ENCODE results near the gene ELAC2.
A peak's percentile ranks its signal among the peaks of the same experiment; 100 is the strongest.

The ELAC2 gene, protein sequence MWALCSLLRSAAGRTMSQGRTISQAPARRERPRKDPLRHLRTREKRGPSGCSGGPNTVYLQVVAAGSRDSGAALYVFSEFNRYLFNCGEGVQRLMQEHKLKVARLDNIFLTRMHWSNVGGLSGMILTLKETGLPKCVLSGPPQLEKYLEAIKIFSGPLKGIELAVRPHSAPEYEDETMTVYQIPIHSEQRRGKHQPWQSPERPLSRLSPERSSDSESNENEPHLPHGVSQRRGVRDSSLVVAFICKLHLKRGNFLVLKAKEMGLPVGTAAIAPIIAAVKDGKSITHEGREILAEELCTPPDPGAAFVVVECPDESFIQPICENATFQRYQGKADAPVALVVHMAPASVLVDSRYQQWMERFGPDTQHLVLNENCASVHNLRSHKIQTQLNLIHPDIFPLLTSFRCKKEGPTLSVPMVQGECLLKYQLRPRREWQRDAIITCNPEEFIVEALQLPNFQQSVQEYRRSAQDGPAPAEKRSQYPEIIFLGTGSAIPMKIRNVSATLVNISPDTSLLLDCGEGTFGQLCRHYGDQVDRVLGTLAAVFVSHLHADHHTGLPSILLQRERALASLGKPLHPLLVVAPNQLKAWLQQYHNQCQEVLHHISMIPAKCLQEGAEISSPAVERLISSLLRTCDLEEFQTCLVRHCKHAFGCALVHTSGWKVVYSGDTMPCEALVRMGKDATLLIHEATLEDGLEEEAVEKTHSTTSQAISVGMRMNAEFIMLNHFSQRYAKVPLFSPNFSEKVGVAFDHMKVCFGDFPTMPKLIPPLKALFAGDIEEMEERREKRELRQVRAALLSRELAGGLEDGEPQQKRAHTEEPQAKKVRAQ

DNA sequence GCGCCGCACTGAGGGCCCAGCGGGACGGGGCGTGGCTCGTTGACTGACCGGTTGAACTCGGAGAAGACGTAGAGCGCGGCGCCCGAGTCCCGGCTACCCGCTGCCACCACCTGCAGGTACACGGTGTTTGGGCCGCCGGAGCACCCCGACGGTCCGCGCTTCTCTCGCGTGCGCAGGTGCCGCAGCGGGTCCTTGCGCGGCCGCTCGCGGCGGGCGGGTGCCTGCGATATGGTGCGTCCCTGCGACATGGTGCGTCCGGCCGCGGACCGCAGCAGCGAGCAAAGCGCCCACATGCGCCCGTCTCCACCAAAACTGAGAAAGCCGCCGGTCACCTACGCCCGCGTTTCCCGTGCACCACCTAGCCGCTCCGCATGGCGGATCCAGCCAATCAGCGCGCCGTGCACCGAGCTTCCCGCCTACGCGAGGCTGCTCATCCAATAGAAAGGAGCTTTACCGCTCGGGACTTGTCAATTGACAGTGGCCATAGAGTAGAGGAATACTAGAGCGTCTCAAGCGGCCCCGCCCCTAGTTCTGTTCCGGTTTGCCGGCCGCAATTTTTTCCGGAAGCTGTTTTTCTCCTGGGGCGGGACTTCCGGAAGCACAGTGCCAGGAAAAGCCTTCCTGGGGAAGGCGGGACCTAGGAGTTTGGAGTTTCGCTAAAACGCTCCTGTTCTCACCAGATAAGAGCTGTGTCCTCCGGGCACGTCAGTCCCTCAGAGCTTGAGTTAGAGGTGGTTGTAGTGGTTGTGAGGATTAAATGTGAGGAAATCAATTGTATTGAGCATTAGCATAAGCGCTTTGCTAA lies at the start of gene ELAC2:
TSS of gene ELAC2 (minus strand) at position 373 of the 805 bp plus-strand sequence. CDS start at position 293, 80 bp downstream.
- peak; percentile 99 for DNase-seq (ENCODE audit: low spot score)

DNA sequence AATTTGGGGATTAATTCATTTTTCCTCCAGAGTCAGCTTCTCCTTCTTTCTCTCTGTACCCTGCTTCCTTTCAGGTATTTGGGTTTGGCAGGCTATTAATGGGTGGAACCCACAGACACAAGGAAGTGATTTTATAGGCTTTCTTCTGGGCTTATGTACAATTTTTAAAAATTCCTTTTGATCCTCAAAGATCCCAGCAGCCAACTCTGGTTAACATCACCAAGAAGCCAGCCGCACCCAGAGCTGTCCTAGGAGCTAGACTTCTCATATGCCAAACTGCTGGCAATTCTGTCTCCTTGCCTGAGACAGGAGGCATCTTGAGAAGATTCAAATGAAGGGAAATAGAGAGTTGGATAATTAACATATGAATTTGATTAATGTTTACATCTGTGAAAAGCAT lies 47.2 kb upstream of the ELAC2 start:
- DNase-seq (ENCODE audit: low spot score), result no peak

DNA sequence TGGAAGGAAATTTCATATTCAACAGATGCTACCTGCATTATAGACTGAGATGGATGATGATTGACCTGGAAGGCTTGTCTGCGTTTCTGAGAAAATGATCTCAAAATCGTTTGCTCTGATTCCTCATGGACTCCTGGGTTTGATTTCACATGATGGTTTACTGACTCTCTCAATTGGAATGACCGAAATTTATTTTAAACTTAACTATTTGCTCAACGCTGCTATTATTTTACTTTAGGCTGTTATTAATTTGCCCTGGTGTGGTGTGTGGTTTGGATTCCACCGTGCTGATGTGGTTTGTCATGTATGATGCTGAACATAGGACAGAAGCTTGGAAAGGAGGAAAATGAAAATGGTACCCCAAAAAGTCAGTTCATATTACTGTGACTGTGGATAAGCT lies 37.3 kb upstream of the ELAC2 start:
- DNase-seq (ENCODE audit: low spot score), result no peak

DNA sequence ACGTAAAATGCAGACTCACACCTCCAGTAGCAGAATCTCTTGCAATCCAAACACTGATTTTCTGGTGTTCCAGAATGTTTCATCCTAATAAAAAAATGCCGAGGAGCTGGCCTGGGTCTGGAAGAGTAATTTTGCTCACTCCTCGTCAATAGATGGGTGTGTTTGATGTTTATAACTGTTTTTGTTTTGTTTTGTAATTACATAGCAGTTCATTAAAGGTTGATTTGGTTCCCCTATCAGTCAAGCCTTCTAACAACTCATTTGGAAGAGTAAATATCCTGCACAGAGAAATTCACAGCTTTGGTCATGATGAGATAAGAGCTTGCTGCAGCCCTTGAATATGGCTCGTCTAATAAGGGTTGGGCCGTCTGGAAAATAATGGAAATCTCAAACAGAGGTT lies 36.8 kb upstream of the ELAC2 start:
- DNase-seq (ENCODE audit: low spot score), result no peak

DNA sequence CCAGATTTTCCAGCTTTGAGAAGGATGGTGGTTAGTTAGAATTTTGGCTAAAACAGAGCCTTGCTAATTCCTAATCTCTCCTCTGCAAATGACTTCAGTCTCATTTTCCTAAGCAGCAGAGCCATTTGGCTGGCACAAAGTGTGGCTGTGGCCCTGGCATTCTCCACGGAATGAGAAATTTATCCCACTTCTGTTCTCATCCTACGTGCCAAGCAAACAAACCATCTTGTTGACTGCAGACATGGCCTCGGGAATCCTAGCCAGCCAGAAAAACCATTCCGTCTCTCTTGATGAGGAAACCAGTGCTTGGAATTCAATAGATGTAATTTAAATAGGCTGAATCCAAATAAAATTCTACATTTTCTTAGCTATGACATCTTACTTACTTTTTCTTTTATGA lies 34.1 kb upstream of the ELAC2 start:
- DNase-seq (ENCODE audit: low spot score), result no peak

DNA sequence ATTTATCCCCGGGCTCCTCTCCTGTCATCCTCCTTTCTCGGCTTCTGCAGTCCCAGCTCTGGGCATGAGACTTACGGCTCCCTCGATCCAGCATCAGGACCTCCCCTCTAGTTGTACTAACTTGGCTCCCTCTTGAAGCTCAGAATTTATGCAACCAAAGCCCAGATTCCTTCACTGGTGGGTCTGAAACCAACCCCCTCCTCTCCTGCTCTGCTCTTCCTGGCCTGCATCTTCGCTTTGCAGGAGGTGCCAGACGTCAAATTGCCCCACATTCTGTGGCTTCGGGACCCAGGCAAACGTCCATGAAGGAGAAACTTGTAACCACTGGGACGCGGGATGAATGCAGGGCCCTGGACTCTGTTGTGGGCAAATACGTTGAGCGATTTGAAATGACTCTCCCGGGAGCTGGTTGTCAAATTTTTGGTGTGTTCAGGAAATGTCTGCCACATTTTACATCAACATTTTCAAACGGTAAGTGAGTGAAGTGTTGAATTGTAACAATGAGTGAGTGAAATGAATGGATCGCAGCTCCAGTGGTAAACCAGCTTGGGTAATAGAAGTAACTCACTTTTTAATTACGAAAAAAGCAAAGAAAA lies 29.3 kb upstream of the ELAC2 start:
- no peak for DNase-seq (ENCODE audit: low spot score)

DNA sequence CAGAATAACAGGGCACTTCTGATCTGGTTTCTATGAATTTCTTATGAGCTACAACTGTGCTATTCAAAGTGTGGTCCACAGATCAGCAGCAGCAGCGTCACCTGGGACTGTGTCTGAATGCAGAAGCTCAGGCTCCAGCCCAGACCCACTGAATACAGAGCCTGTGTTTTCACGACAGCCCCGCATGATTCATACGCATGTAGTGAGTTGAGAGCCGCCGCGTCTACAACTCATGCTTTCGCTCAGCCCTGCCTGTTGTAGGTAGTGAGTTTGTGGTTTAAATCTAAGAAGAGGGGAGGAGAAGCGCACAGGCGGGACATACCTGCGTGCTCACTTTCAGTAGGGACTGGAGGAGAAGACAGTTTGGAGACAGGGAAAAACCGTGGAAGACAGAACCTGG lies 28.5 kb upstream of the ELAC2 start:
- no peak for DNase-seq (ENCODE audit: low spot score)

DNA sequence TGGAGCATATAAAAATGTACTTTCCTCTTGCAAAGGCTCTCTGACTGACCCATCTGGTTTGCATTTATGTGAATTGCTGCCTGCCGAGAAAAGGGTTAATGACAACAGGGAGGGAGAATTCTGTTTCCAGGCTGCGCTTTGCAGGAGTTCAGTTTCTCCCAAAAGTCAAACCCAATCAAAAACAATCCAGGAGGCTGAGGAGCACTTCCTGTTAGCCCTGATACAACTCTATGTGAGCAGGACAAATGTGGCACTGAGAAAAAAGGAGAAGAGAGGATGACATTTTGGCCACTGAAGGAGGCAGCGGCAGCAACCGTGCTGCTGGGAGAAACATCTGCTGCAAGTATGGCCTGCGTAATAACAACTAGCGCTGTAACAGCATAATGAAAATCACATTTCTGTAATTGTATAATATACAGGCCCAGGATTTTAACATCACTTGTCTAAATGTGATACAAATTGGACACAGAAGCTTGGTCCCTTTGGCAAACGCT lies 26.8 kb upstream of the ELAC2 start:
- no peak for DNase-seq (ENCODE audit: low spot score)

DNA sequence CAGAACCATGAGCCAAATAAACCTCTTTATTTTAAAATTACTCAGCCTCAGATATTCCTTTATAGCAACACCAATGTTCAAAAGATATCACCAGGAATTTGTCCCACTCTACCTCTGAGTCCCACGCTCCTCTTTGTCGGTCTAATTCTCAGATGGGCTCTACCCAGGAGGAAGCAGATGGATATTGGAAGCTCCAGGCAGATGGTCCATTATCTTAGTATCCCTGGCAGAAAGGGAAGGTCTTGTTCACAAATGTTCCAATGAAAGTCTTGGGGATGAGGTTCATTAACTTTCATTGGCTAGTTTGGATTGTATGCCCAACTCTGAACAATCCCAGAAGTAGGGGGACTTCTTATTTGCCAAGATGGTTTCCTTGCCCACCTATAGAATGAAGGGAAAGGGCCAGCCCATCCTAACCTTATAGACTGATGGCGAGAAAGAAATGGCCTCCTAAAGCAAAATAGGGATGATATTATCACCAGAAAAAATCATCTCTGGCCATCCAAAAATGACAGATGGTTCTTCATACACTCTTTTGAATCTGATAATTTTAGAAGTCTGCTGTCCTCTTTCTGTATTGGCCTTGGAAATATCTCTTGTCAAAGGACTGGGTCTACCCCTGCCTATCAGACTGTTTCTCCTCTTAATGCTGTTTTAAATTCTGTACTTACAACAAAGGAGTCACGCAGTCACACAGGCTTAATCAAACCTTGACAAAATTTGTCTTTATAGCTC lies 21.3 kb upstream of the ELAC2 start:
- DNase-seq (ENCODE audit: low spot score), result no peak

DNA sequence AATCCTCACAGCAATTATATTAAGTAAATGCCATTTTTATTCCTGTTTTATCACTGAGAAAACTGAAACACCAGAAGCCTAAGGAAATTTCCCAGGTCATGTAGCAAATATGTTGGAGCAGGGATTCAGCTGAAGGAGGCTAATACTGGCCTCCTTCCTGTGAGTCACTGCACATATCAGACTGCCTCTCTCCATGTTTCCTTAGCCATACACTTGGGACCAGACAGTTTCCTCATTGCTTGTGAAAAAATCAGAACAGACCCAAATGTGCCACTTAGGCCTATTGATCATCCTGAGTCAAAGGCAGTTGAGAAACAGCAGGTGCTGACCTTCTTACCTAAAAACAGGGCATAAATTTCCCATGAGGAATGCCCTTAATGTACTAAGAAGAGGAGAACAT lies 18.9 kb upstream of the ELAC2 start:
- no peak for DNase-seq (ENCODE audit: low spot score)

DNA sequence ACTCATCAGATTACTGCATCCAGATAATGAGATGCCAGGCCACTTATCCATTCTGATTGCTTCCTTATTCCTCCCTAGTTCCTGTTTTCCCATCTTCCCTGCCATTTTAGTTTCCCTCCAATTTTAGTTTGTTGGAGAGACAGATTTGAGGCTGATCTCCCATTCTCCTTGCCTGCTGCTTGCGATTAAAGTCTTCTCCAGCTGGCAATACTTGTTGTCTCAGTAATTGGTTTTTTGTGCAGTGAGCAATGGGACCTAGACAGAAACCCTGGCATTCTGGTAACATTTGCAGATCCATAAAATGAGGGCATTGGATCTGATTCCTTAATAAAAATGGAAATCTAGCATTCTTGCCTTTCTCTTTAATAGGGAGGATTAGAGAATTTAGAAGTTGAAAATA lies 17.6 kb upstream of the ELAC2 start:
- DNase-seq (ENCODE audit: low spot score), result no peak

DNA sequence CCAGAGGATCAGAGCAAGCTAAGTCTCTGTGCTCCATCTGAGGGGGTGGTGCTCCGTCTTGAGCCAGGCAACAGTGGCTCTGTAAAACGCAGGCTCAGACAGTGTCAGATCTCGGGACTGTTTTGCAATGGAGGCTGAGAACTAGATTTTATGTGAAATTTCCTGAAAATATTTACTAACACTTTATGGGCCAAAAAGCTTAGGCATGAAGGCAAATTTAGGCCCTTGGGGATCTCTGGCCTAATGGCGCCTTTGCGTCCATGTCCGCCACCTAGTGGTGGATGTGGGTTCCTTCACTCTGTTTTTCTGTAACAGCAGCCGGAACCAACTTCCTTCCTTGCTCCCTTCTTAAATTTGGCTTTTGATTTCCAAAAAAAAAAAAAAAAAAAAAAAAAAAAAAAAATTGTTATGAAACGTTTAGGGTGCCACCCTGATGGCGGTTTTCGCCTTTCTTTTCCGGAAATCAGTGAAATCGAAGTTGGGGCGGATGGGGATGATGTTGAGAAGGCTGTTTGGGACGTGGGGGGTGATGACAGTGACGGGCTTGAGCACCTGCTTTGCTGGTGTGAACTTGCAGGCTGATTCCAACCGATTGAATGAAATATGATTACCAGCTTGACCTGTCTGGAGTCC lies 14.0 kb upstream of the ELAC2 start:
- peak; percentile 72 for DNase-seq (ENCODE audit: low spot score)

DNA sequence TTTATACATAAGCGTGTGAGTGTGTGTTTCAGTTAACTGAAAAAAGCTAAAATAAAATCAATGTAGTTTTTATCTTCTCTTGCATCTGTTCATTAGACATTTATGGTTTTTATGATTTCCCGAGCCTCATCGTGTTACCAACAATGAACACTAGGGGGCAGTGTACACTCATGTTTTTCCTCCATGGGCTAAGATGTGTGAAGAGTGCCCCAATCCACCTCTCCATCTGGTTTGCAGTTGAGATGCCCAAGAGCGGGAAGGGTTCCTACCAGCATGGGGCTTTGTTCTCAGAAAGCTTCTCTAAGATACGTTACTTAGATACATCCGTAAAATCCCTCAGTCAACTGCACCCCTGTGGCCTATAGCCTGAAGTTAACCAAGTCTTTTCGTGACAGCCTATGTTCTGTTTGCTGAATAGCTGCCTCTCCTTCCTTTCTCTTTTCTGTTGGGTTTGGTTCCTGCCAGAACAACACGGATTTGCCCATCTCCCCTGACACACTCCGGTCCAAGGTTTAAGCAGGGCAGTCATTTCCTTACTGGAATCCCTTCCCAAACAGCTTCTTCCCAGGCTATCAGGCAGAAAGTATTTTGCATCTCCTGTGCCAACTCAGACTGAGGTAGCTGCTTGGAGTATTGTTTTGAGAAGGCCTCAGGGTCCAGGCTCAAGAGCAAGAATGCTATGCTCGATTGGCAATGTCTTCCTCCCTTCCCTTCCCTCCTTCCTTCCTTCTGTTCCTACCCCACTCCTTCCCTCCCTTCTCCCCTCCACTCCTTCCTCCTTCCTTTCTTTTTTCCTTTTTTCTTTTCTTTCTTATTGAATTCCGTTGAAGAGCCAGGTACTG lies 12.9 kb upstream of the ELAC2 start:
- DNase-seq (ENCODE audit: low spot score), result peak; percentile 53

DNA sequence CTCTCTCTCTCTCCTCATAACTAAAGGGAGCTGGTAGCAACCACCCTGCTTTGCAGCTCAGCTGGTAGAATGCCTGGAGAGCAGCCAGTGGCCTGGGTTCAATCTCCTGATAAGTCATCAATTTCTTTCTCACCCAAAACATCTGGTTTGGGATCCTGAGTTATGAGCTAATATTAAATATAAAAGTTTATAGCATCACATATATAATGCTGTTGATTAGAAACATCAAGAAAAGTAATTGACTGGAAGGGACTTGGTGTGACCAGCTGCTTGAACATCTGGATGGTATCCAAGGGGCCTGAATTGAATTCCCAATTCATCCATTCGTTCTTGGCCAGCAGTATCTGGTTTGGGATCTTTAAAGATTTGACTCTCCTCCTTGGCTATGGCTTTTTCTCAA lies 12.2 kb upstream of the ELAC2 start:
- DNase-seq (ENCODE audit: low spot score), result no peak

DNA sequence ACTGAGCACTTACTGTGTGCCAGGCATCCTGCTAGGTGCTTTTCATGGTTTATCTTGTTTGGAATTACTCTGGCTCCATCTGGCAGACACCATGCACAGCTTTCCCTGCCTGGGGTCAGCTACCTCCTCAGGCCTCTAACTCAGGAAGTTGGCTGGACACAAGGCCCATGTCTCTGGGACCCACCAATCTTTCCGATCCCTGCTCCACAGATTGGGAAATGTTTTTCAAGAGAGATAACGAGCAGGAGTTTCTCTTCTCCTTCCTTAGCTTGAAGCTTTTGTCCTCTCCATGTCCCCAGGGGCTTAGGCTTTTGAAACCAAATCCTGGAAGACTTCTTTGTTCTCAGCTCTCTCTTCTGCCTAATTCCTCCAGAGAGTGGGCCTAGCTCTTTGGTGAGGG lies 11.5 kb upstream of the ELAC2 start:
- DNase-seq (ENCODE audit: low spot score), result no peak

DNA sequence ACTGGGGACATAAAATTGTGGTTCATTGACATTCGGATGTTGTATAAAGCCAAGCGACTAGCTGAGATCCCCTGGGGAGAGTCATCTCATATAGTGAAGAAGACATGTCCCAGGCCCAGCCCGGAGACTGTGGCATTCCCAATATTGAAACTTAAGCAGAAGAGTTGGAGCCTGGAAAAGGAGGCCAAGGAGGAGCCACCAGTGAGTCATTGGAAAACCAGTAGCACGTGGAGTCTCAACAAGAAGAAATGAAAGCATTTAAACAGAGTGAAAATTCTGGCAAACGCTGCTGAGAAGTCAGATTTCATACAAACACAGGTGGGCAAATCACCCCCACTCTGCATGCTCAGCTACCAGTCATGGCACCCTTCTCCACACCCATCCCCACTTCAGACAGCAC lies 9.4 kb upstream of the ELAC2 start:
- no peak for DNase-seq (ENCODE audit: low spot score)

DNA sequence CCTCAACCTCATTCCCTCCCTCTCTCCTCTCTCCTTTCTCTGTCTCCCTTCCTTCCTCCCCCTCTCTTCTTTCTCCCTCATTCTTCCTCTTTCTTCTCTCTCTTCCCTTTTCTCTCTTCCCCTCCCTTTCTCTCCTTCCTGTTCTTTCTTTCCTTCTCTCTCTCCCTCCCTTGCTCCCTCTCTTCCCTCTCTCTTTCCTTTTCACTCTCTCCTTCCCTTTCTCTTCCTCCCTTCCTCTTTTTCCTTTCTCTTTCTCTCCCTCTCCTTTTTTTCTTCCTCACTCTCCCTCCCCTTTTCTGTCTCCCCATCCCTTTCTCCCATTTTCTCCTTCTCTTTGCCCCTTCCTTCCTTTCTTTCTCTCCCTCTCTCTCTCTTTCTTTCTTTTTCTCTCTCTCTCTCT lies 7.9 kb upstream of the ELAC2 start:
- DNase-seq (ENCODE audit: low spot score), result no peak

DNA sequence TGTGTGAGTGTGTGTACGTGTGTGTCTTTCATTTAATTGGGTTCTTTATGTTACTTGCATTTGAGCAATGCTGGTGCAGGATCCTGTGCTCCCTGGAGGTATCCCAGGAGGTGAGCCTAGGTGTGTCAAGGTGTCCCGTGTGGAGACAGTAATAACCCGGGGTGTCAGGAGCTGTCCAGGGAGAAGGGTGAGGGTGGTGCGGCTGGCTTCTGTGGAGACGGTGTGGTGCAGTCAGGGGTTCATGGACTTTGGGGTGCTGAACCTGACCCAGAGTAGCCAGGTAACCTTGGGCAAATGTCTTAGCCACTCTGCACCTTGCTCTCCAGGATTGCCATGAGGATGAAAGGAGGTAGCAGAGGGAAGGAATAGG lies 7.4 kb upstream of the ELAC2 start:
- DNase-seq (ENCODE audit: low spot score), result no peak

DNA sequence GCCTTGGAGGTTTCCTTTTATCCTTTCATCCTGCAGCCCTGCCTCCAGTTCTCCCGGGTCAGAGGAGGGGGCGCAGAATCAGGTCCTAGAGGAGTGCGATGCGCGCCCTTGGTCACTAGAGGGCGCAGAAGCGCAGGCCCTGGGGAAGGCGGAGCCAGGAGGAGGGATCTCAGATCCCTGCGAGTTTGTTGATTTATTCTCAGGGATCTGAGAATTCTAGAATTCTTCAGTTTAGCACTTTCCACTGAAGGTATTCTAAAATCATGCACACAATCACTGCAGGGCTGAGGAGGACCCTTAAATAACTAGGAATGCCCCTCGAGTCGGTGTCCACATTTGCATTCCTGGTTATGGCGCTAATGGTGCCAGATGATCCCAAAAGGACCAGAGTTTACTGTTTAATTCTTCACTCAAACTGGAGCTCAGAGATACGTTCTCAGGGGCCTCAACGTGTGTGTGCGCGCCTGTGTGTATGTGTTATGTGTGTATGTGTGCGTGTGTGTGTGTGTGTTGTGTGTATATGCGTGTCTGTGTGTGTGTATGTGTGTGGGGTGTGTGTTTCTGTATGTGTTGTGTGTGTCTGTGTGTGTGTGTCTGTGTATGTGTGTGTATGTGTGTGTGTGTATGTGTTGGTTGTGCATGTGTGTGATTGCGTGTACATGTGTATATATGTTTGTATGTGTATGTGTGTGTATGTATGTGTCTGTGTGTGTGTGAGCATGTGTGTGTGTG lies 6.9 kb upstream of the ELAC2 start:
- peak; percentile 71 for DNase-seq (ENCODE audit: low spot score)

Measured in germinal center (tissue), 1 donor.